GM10266 (cell line): ENCODE data around the gene ACTL9.

Experiments
- DNase-seq: peaks from one replicate; pipeline ENCODE4 v3.0.0; 2012; ENCODE audit errors: extremely low spot score
- CTCF ChIP-seq: IDR thresholded peaks from 2 replicates; pipeline ENCODE4 v1.5.1; 2012; ENCODE audit warnings: mild to moderate bottlenecking, low read depth; ENCODE audit not compliant: control insufficient read depth, insufficient read depth; ENCODE audit errors: missing control alignments

Gene ACTL9

DNA sequence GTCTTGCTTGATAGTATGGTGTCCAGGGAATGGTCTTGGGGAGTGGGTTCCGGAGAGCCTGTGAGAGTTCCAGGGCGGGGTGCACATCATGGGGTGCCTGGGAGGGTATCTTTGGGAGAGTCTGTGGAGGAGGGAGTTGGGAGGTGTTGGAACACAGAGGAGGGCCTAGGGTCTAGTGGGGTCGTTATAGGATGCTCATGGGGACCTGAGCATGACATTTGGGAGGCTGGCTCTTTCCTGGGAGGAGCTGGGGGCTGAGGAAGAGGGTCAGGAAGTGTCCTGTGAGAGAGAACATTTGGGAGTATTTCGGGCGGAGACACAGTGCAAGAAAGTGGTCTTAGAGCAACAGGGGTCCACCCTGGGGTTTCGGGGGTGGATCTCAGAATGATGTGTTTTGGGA, 2.7 kb downstream of the ACTL9 start:
- TF ChIP-seq CTCF = no peak
- no peak for DNase-seq

GRCh38 chr19:8695501-8695900, 3.1 kb downstream of the ACTL9 start:
- no peak for TF ChIP-seq CTCF
- no peak for DNase-seq

- no peak for TF ChIP-seq CTCF
- DNase-seq = no peak
These were observed 7.6 kb downstream of the ACTL9 start for GRCh38 chr19:8690753-8691539.

- no peak for TF ChIP-seq CTCF
- no peak for DNase-seq
These were observed 9.7 kb downstream of the ACTL9 start for GRCh38 chr19:8688930-8689329.

DNA sequence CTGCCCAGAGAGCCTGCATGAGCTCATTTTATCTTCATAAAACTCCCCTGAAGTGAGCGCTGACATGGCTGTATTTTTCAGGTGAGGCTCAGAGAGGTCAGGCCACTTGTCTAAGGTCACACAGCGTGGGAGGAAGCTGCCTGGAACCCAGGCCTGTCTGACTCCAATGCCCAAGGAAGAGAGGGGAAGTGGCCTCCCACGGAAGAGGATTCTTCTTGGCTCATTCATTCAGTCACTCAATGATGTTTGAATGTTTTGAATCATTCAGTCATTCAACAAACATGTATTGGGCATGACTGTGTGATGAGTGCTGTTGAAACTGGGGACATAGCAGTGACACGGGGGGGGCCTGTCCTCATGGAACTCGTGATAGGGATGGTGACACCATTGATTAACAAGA, 12.0 kb downstream of the ACTL9 start:
- no peak for TF ChIP-seq CTCF
- DNase-seq = no peak

DNA sequence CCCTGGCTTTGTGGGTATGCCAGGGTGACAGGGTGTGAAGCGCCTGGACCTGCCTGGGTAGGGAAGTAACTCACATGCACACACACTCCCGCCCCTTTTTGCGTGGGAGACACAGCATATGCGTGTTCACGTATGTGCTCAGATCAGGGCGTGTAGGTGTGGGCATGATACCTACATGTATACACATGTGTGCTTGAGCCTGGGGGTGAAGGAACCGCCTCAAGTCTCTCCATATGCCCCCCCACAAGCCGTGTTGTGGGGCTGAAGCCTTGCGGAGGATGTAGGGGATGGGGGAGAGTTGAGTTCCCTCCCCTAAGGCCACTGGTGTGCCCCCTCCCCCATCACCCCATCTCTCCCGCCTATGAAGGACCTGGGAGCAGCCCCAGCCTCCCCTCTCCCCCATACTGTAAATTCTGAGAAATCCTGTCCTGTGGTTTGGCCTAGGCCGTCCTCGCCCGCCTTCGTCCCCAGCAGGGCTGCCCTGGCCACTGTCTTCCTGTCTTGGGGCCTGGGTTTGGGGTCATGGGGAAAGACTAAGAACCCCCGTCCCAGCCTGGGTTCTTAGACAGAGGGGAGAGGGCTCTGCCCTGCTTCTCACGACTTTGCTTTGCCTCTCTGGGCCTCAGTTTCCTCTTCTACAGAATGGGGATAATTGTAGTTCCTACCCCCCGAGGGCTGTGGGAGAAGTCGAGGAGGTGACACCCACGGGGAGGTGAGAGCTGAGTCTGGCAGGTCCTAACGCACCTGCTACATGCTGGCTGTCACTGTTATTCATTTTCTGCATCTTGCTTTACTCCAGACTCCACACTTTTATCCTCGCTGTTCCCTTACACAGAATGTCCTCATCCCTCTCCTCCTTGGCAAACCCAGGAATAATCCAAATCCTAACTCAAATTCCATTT, 14.3 kb downstream of the ACTL9 start:
- no peak for DNase-seq
- no peak for TF ChIP-seq CTCF

DNA sequence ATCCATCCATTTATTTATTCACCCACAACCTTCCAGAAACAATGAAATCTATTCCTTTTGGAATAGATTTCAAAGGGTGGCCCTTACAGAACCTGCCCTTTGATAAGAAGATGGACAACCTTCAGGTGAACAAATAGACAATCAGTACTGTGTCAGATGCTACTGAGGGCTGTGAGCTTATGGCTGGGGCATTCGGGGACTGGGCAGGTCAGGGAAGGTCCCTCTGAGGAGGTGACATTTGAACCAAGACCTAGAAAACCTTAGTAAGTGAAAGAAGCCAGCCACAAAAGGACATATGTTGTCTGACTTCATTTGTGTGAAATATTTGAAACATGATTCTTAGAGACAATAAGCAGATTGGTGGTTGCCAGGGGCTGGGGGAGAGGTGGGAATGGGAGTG, 15.7 kb downstream of the ACTL9 start:
- DNase-seq = no peak
- TF ChIP-seq CTCF = no peak
